KBM-7 (cell line): ENCODE measurements around the gene TMPRSS6.

ENCODE experiments used
- DNase-seq: peaks from one replicate; pipeline ENCODE4 v3.0.0-alpha.2; 2015
- in situ Hi-C: fragments of 300-500 bp; cut with MboI; formaldehyde crosslinking; loops from 2 replicates; pipeline ENCODE4 v1.14.3; 2020; ENCODE audit warnings: low sequenced_read_pairs, low pct_unique_long_range_greater_than_20kb, mixed read lengths

Gene TMPRSS6

DNA sequence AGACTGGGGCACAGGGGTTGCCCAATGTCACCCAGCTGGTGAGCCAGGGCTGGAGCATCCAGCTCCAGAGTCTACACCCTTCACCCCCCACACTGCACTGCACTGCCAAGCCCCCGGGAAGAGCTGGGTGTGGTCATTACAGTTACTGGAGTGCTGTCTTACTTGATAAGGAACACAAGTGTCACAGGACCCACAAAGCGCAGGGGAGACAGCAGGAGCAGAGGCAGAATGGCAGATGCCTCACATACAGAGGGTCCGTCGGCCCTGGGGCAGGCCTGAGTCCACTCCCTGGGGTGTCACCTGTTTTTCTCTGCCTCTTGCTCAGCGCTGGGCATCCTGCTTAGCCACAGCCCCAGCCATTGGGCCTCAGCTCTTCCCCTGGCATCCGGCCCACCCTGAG is 32.5 kb upstream of the TMPRSS6 start:
- DNase-seq, result no peak
- in situ Hi-C loops, result no loop called here

DNA sequence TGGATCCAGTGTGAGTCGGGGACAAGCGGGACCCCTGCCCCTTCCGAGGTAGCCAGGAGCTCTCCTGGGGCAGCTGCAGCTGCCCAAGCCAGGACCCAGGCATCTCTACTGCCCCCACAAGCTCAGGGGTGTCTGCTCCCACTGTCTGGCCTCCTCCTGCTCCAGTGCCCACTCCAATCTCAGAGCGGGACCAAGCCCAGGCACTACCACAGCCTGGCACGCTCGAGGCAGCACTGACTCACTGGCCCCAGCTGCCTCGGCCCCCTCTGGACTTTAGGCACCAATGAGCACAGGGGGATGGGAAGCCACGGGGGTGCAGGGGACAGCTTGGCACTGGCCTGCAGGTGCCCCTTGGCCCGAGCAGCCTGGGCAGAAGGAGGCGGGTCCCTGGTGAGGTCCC is 32.0 kb upstream of the TMPRSS6 start:
- in situ Hi-C loops, result no loop called here
- no peak for DNase-seq

DNA sequence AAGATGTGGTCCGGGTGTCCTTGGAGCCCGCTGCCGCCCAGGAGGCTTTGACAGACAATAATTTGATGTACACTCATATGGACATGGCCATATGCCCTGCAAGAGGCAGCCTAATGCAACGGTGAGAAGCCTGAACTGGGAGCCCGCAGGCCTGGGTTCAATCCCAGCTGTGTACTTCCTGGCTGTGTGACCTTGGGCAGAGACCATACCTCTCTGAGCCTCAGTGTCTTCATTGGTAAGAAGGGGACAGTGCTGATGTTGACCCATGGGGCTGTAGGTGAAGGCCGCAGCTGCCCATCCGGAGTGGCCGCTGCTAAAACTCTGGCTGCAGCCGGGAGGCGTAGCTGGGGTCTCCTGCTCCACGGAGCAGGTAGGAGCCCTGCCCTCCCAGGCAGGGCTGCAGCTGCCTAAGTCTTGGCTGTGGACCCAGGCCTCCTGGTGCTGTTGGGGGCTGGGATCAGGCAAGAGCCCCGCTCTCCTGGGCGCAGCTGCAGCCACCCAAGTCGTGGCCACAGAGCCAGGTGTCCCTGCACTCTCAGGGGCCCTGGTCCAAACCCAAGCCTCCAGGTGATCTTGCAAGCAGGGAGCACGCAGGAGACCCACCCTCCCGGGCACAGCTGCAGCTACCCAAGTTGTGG is 31.3 kb upstream of the TMPRSS6 start:
- no peak for DNase-seq
- in situ Hi-C loops, result no loop called here

DNA sequence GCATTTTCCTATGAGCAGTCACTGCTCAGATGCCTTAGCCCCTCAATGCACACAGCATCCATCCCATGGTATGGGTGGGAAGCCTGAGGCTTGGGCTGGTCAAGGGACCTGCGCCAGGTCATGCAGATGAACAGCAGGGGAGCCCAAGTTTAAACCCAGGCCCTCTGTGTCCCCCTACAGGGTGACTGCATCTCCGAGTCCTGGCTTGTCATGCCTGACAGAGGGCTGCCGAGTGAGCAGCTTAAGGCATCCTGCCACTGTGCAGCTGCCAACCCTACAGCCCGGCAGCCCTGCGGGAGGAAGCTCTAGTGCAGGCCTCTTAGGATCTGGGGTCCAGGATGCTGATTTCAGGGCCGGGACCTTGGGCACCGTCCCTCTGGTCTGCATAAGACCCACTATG is 30.2 kb upstream of the TMPRSS6 start:
- in situ Hi-C loops, result no loop called here
- DNase-seq, result no peak

DNA sequence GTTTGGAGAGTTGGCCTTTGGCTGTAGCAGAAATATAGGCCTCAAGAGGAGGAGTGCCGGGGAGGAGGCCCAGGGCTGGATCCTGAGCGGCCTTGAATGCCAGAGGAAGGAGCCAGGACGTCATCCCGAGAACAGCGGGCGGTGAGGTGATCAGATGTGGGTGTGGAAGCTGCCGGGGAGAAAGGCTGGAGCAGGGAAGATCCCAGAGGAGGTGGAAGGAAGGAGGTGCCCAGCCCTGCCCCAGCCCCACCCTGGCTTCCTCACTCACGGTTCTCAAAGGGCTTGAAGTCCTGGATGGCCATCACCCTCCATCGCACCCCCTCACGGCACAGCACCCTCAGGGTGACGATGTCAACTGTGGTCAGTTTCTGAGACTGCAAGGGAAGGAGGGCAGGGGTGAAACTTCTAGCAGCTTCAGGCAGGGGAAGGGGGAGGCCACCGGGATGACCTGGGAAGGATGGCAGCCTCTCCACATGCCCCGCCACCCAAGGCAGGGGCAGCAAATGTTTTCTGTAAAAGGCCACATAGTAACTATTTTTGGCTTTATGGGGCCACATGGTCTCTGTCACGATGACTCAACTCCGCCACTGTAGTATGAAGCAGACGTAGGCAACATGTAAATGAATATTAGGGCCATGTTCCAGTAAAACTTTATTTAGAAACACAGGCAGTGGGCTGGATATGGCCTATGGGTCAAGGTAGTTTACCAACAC is 29.5 kb upstream of the TMPRSS6 start:
- DNase-seq, result no peak
- in situ Hi-C loops, result no loop called here

DNA sequence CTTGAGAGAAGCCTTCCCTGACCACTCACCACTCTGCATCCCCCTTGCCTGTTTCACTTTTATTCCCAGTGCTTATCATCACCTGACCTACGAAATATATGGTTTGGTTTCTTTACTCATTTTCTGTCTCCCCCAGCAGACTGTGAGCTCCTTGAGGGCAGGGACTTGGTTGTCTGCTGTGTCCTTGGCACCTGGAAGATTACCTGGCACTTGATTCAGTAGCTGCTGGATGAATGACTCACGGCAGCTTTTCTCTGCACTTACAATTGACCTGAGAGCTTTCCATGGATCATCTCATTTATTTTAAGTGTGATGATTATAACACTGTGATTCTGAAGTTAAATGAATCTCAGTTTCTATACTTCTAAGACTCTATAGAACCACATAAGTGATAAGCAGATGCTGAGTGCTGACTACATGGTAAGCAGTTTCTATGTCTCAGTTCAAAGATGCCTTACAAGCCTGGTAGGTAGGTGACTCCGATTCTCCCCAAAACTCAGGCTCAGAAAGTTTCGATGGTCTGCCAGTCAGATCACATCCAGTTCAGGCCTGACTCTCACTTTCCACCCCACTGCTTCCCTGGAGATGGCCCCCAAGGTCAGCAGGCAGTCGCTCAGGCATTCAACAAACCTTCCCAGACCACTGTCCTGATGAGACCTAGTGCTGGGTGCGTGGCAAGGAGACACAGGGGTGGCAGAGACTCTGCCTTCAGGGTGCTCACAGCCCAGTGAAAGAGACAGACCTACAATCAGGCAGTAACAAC is 28.6 kb upstream of the TMPRSS6 start:
- no peak for DNase-seq
- in situ Hi-C loops, result no loop called here

DNA sequence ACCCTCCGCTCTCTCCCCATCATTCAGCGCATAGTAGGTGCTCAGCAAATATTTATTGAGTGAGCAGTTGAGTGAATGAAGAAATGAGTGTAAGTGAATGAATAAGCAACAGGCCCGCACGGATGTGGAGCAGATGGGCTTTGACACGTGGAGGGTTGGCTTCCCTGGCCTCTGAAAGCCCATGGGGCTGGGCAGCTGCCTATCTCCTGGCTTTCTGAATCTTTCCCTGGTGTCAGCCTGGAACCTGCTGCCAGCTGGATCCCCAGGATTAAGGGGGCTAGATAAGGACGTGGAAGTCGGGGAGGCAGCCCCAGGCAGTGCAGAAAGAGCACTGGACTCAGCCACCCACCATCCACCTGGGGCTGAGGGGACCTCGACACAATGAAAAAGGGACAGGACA is 27.6 kb upstream of the TMPRSS6 start:
- in situ Hi-C loops, result no loop called here
- no peak for DNase-seq

DNA sequence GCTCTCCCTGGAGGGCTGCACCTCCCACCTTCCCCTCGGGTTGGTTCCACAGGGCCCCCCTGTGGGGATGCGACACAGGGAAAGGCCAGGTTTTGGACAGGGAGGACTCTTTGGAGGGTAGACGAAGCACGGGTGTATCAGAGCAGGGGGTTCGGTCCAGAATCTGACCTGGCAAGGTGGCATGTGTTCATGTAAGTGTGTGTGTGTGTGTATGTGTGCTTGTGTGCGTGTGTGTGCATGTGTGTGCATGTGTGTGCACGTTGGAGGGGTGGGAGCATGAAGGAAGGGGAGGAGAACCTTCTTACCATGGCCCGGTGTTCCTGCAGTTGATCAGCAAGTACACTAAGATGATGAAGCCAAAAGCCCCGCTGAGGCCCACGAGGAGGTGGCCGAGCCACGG is 25.5 kb upstream of the TMPRSS6 start:
- in situ Hi-C loops, result no loop called here

DNA sequence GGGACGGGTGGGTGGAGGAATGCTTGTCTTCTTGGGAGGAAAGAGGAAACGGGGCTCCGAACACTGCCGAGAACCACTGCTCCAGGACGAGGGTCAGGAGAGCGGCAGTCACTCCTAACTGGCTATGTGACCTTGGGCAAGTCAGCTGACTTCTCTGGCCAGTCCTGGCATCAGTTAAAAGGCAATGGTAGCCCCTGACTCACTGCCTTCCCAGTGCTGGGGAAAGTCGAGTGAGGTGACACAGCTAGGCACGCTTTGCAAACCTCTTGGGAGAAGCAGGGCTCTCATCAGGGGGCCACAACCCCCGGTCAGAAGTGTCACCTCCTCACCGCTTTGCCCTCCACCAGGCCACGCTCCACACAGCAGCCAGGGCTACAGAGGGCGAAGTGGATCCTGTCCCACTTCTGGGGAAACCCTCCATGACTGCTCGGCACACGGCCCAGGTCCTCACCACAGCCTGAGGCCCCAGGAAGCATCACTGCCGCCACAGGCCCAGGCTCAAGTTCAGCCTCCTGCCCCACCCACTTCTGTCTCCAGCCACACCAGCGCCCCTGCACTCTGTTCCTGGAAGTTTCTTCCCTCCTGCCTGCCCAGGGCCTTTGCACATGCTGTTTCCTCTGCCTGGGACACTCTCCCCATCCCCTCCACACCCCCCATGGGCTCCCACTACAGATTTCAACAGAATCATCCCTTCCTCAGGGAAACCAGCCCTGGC is 23.9 kb upstream of the TMPRSS6 start:
- in situ Hi-C loops, result no loop called here
- DNase-seq, result no peak

More for the DNA sequence above, 25.5 kb upstream of the TMPRSS6 start:
- DNase-seq, result no peak

DNA sequence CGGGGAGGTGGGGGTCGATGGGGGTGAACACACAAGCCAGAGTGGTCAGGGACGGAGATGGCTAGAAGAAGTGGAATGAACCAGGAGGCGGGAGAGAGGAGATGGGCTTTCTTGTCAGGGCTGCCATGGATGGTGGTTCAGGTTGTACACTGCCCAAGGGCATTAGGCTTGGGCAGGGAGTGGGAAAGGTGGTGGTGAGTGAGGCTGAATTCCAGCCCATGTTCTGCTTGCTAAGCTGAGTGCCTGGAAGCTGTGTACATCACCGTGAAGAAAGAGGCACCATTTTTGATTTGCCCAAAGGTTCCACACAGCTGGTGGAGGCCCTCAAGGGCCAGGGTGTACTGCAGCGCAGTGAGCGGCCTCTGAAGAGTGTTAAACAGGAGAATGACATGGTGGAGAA is 23.3 kb upstream of the TMPRSS6 start:
- no peak for DNase-seq
- in situ Hi-C loops, result no loop called here

DNA sequence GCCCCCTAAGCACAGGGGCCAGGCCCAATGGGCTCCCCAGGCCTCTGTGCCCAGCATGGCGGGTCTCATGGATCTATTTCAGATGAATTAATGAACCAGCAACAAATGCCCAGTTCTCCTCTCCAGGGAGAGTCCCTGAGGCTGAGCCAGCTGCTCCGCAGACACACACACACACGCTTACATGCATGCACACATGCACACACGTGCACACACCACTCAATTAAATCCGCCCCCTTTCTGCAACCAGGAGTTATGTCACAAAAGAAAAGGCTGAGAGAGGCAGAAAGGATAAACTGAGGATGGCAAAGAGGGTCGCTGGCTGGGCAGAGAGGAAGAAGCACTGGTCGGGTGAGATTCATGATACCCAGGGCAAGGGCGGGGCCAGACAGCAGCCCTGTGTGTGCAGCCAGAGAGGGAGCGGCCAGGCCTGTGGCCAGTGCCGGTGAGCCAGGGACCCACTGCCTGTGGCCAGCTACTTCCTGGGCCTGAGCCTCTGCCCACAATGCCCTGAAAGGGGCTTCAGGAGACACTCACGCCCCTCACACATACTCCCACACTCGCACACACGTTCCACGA is 20.4 kb upstream of the TMPRSS6 start:
- in situ Hi-C loops, result no loop called here
- no peak for DNase-seq

DNA sequence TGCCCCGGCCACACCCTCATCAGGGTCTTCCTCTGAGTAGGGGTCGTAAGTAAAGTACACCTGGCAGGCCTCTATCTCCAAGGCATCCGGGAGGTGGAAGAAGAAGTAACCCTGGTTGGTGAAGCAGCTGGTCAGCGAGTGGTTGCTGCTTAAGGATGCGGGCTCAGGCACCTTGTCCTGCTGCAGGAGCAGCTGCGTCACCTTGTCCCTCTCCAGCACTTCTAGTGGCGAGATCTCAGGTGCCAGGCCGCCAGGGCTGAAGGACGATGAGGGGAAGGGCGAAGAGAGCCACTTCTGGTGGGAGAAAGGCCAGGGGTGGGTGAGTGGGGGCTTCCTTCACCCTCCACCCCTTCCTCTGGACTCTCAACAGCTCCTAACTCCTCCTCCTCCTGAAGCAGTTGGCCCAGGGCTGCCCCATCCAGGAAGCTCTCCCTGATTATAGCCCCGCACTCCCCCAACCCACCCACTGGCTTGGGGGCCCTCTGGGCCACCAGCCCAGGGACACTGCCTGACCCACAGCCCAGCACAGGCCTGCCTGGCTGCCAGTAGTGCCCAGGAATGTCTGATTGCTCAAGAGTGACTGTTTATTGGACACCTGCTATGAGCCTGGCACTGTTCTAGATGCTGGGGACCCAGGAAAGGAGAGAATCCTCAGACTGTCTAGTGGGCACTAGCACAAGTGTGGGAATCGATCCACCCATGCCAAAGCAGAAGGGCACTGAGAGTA is 19.2 kb upstream of the TMPRSS6 start:
- DNase-seq, result no peak
- in situ Hi-C loops, result no loop called here

DNA sequence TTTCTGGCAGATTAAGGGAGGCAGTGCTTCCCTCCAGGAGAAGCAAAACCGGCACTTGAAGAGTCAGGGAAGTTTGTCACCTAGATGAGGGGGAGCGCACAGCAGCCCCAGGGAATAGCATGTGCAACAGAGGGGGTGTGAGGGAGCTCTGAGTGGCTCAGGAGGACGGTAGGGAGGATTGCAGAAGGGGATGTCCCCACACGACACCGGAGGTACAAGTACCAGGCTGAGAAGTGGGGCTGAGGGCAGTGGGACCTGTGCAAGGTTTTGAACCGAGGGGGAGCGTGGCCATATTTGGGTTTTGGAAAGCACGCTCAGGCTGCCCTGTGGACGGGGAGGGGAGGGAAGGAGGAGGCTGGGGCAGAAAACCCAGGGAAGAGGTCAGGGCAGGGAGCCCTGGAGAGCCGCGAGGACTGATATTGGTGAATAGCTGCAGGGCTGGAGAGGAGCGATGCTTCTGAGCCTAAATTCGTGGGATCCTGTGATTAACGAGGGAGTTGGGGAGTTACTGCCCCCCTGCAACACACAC is 17.9 kb upstream of the TMPRSS6 start:
- DNase-seq, result no peak
- in situ Hi-C loops, result no loop called here

DNA sequence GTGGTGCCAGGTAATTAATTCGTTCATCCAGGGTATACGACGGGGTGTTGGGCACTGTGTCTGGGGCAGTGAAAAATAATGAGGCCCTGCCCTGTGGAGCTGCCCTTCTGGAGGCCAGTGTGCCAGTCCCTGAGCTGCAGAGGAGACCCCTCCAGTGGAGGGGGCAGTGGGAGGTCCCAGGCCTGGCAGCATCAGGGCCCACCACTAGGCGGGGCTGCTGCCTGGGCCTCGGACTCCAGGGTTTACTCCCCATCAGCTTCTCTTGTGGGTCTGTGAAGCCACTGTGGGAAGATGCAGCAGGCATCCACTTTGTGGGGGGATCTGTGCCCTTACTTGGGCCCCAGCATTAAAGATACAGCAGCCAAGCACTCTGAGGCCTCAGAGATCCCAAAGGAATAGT is 17.4 kb upstream of the TMPRSS6 start:
- DNase-seq, result peak; percentile 28
- in situ Hi-C loops, result no loop called here

DNA sequence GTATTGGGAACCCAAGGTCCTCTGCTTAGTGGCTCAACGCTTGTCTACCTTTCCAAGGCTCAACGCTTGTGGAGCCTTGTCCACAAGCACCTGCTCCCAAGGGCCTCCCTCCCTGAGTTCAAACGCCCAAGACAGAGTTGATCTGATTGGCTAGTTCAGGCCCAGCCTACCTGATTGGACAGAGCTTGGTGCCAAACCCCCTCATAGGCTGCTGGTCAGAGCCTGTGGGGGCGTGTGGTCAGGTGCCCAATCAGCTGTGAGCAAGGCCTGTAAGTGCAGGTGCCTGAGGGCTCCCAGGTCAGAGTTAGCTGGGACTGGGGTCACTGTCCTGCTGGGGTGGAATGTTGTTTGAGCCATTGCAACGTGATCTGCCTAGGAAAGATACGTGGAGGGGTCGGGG is 16.9 kb upstream of the TMPRSS6 start:
- DNase-seq, result no peak
- in situ Hi-C loops, result no loop called here

DNA sequence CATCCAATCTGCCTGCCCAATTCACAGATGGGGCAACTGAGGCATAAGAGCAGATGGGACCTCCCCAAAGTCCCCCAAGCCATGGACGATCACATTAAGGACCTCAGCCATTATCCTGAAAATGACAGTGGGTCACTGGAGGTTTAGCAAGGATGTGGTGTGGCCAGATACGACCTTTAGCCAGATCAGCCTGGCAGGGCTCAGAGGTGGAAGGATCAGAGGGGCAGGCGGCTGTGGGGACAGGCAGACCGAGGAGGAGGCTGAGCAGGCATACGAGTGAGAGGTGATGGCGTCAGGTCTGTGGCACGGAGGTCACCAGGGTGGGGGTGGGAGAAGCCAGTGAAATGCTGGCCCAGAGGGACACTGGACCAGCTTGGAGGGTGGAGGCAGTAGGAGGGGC is 14.1 kb upstream of the TMPRSS6 start:
- in situ Hi-C loops, result no loop called here
- DNase-seq, result no peak

DNA sequence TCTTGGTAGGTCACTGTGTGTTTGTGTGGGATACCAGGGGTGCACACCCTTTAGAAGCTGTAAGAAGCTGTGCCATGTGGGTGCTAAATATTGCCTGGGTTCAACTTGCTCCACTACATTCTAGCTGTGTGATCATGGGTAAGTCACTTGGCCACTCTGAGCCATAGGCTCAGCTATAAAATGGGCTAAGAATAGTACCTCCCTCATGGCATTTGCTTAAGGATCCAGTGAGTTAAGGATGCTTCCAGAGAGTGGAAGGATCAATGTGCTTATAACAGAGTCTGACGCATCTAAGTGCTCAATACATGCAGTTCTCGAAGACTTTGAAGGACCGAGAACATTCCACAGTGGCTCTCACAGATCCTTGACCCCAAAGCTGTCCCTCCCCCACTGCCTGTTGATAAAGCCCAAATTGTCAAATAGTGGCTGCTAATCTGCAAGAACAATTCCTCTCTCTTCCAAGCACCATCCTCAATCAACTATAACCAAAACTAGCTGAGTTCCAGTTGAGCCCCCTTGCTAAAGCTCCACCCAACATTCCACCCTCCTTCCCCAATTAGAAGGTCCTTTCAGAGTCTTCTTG is 13.2 kb upstream of the TMPRSS6 start:
- in situ Hi-C loops, result no loop called here

DNA sequence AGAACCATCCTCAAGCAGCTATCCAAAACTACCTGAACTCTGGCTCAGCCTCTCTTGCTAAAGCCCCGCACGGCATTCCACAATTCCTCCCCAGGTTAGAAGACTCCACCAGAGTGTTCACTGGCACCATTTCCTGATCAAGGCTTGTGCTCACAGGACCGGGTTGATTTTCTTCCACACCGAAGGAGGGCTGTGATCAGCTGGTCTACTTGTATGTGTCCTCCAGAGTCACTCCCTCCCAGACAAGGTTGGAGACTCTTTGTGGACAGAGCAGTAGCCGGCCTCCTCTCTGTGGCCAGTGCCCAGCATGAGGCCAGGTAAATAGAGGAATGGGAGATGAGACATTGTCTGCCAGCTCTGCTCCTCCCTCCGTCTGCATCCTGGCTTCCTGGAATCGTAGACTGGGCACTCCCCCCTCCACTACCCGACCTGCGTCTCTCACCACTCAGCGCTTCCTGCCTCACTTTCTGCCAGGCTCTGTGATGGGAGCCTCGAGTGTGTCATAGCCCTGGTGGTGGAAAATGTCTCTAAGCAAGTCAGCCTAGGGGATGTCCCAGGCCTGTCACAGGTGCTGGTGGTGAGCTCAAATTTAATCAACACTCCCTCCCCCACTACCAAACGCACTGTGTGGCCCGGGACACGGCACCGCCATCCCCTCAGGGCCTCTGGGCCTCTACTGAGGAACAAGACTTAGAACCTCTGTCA is 12.5 kb upstream of the TMPRSS6 start:
- DNase-seq, result peak; percentile 50

More for the DNA sequence above, 13.2 kb upstream of the TMPRSS6 start:
- DNase-seq, result no peak

More for the DNA sequence above, 12.5 kb upstream of the TMPRSS6 start:
- in situ Hi-C loops, result no loop called here
